T1000 (cell line): ENCODE results near the gene COG6.

ENCODE experiments used
- DNase-seq: peaks from one replicate; lab custom pipeline; 2025; ENCODE audit warnings: mixed read lengths; lab: John Stamatoyannopoulos, UW

Gene COG6

GRCh38 chr13:39682310-39682709, 26.8 kb downstream of the COG6 start:
- no peak for DNase-seq

GRCh38 chr13:39682788-39683187, 27.3 kb downstream of the COG6 start:
- no peak for DNase-seq

- DNase-seq: no peak
These were observed 29.2 kb downstream of the COG6 start for GRCh38 chr13:39684531-39685137.

GRCh38 chr13:39685652-39686051, 30.2 kb downstream of the COG6 start:
- no peak for DNase-seq

- no peak for DNase-seq
These were observed 32.8 kb downstream of the COG6 start for GRCh38 chr13:39688278-39688677.

GRCh38 chr13:39688699-39689405, 33.4 kb downstream of the COG6 start:
- no peak for DNase-seq

- no peak for DNase-seq
These were observed 37.4 kb downstream of the COG6 start for GRCh38 chr13:39692660-39693438.

GRCh38 chr13:39699274-39699673, 43.8 kb downstream of the COG6 start:
- DNase-seq: no peak

GRCh38 chr13:39712626-39713025, 57.2 kb downstream of the COG6 start:
- DNase-seq: no peak

- no peak for DNase-seq
These were observed 73.7 kb downstream of the COG6 start for GRCh38 chr13:39729156-39729555.

- DNase-seq: no peak
These were observed 79.5 kb downstream of the COG6 start for GRCh38 chr13:39734952-39735351.

- DNase-seq: peak; percentile 46
These were observed 81.6 kb downstream of the COG6 start for GRCh38 chr13:39737047-39737446.

GRCh38 chr13:39740761-39741160, 85.3 kb downstream of the COG6 start:
- DNase-seq: no peak

GRCh38 chr13:39748961-39749360, 93.5 kb downstream of the COG6 start:
- no peak for DNase-seq

GRCh38 chr13:39749528-39749927, 94.1 kb downstream of the COG6 start:
- DNase-seq: no peak

- DNase-seq: no peak
These were observed 96.3 kb downstream of the COG6 start for GRCh38 chr13:39751805-39752204.

GRCh38 chr13:39760521-39760920, 105.1 kb downstream of the COG6 start:
- no peak for DNase-seq

GRCh38 chr13:39765801-39766463, 110.5 kb downstream of the COG6 start:
- no peak for DNase-seq

- no peak for DNase-seq
These were observed 111.1 kb downstream of the COG6 start for GRCh38 chr13:39766464-39767158.

GRCh38 chr13:39767791-39768517, 112.5 kb downstream of the COG6 start:
- DNase-seq: no peak

- no peak for DNase-seq
These were observed 113.5 kb downstream of the COG6 start for GRCh38 chr13:39768962-39769361.
